GM18909 (cell line): ENCODE results near the gene ZNF331.

ENCODE experiments used
- ATAC-seq: cut with Tn5 transposase; IDR thresholded peaks from one replicate; pipeline ENCODE4 v1.9.1; 2021; ENCODE audit warnings: mild to moderate bottlenecking; ENCODE audit not compliant: unreplicated experiment, poor library complexity

Gene ZNF331

GRCh38 chr19:53624771-53625545 lies 87.0 kb downstream of the ZNF331 start:
- no peak for ATAC-seq

- ATAC-seq, result no peak
These were observed 88.5 kb downstream of the ZNF331 start for GRCh38 chr19:53626486-53626885.

- no peak for ATAC-seq
These were observed 89.0 kb downstream of the ZNF331 start for GRCh38 chr19:53626976-53627375.
